ENCODE data around the gene NKRF.

NKRF gene

GRCh38 chrX:119565107-119565663, 41.0 kb downstream of the NKRF start, which contains the start of gene STEEP1:
STEEP1 (minus strand) TSS chrX:119565409; CDS start chrX:119565355, 54 bp downstream.
- Histone ChIP-seq H2BK120ac (ENCODE audit: low read depth, low read length) (no peak within 1 kb of the TSS), H2AK5ac (ENCODE audit: low read depth, low read length) (no peak within 1 kb of the TSS), H3K9me3 (replicated peaks in 1 of 2; ENCODE audit: control insufficient read depth in 2 of 2, insufficient read depth in 1 of 2, low read depth in 1 of 2, low read length in 2 of 2) (no peaks in the 10 kb centered on the region), H4K91ac (ENCODE audit: low read depth, low read length, poor library complexity) (no peak within 1 kb of the TSS), H3K79me1 (ENCODE audit: low read depth, low read length) (no peaks in the 10 kb centered on the region), H3K4me2 (ENCODE audit: insufficient read depth, low read length, poor library complexity, severe bottlenecking) (peak within 1 kb of the TSS; percentile 49), H3K23ac (ENCODE audit: low read depth, low read length, poor library complexity) (no peak within 1 kb of the TSS), H2BK15ac (ENCODE audit: low read length) (no peak within 1 kb of the TSS), H2BK12ac (ENCODE audit: low read length) (no peak within 1 kb of the TSS), H3K18ac (ENCODE audit: low read length) (no peak within 1 kb of the TSS), H3K36me3 (replicated peaks in 1 of 2; ENCODE audit: control insufficient read depth in 2 of 2, insufficient read depth in 2 of 2, low read length in 2 of 2) (peaks cover 0 to 7% of the 10 kb centered on the region in 2 donors), H3K27ac (replicated peaks; ENCODE audit: low read length) (no peak within 1 kb of the TSS), H2BK5ac (ENCODE audit: low read length) (no peak within 1 kb of the TSS), H3K4me1 (ENCODE audit: control insufficient read depth in 2 of 2, insufficient read depth in 1 of 2, low read depth in 1 of 2, low read length in 2 of 2) (peaks cover 0 to 2% of the 10 kb centered on the region in 2 donors), H3K4ac (ENCODE audit: low read length) (no peak within 1 kb of the TSS), H3K14ac (ENCODE audit: low read length) (no peak within 1 kb of the TSS), H4K8ac (ENCODE audit: low read depth, low read length) (no peak within 1 kb of the TSS), H3K4me3 (ENCODE audit: low read length in 2 of 2) (peak within 1 kb of the TSS; percentile 61 to 90), H3K9ac (ENCODE audit: low read depth, low read length, poor library complexity) (peak within 1 kb of the TSS; percentile 81), H3K27me3 (ENCODE audit: control insufficient read depth in 3 of 3, insufficient read depth in 3 of 3, low read depth in 1 of 3, low read length in 3 of 3) (no peaks in the 10 kb centered on the region), H2AFZ (ENCODE audit: low read length) (peak within 1 kb of the TSS; percentile 83)
- DNase-seq (ENCODE audit: low spot score): peak; percentile 75
- WGBS, 2 donors (ENCODE audit: extremely low coverage in 2 of 2, insufficient read length in 2 of 2, insufficient replicate concordance in 1 of 2): no CpG with 5 or more reads among the region's 27 CpGs

DNA sequence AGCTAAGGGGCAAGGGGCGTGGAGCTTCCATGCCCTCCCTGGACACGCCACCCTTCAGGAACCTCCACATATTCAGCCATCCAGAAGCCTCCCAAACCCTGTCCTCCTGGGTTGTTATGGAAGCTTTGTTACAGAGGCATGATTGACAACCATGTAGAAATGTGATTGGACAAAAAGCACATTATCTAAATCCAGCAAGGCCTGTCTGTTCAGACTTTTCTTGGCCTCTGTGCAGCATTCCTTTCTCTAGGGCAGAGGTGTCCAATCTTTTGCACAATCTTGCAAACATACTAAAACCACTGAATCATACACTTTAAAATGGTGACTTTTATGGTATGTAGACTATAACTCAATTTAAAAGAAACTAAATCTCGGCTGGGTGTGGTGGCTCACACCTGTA, 53.7 kb downstream of the NKRF start:
- no peak overlapping the region for H3K4me2 ChIP-seq (ENCODE audit: insufficient read depth, low read length, poor library complexity, severe bottlenecking)
- no peak overlapping the region for H3K4me3 ChIP-seq (ENCODE audit: low read length in 2 of 2)
- no peak overlapping the region for H3K4ac ChIP-seq (ENCODE audit: low read length)
- H3K27ac ChIP-seq (replicated peaks; ENCODE audit: low read length): no peak overlapping the region
- no peak for DNase-seq (ENCODE audit: low spot score)
- H3K14ac ChIP-seq (ENCODE audit: low read length): no peak overlapping the region
- no peak overlapping the region for H4K91ac ChIP-seq (ENCODE audit: low read depth, low read length, poor library complexity)
- H3K36me3 ChIP-seq (replicated peaks in 1 of 2; ENCODE audit: control insufficient read depth in 2 of 2, insufficient read depth in 2 of 2, low read length in 2 of 2): peaks cover 0 to 6% of the 10 kb centered on the region in 2 donors
- H2AK5ac ChIP-seq (ENCODE audit: low read depth, low read length): no peak overlapping the region
- H2BK15ac ChIP-seq (ENCODE audit: low read length): no peak overlapping the region
- no peak overlapping the region for H4K8ac ChIP-seq (ENCODE audit: low read depth, low read length)
- H3K79me1 ChIP-seq (ENCODE audit: low read depth, low read length): no peaks in the 10 kb centered on the region
- no peaks in the 10 kb centered on the region for H3K4me1 ChIP-seq (ENCODE audit: control insufficient read depth in 2 of 2, insufficient read depth in 1 of 2, low read depth in 1 of 2, low read length in 2 of 2)
- no peaks in the 10 kb centered on the region for H3K9me3 ChIP-seq (replicated peaks in 1 of 2; ENCODE audit: control insufficient read depth in 2 of 2, insufficient read depth in 1 of 2, low read depth in 1 of 2, low read length in 2 of 2)
- no peaks in the 10 kb centered on the region for H3K27me3 ChIP-seq (ENCODE audit: control insufficient read depth in 3 of 3, insufficient read depth in 3 of 3, low read depth in 1 of 3, low read length in 3 of 3)
- H2BK120ac ChIP-seq (ENCODE audit: low read depth, low read length): no peak overlapping the region
- H2AFZ ChIP-seq (ENCODE audit: low read length): no peak overlapping the region
- no peak overlapping the region for H3K18ac ChIP-seq (ENCODE audit: low read length)
- H3K9ac ChIP-seq (ENCODE audit: low read depth, low read length, poor library complexity): no peak overlapping the region
- no peak overlapping the region for H2BK12ac ChIP-seq (ENCODE audit: low read length)
- WGBS, 2 donors (ENCODE audit: extremely low coverage in 2 of 2, insufficient read length in 2 of 2, insufficient replicate concordance in 1 of 2): no CpG with 5 or more reads among the region's 3 CpGs
- H2BK5ac ChIP-seq (ENCODE audit: low read length): no peak overlapping the region
- no peak overlapping the region for H3K23ac ChIP-seq (ENCODE audit: low read depth, low read length, poor library complexity)

DNA sequence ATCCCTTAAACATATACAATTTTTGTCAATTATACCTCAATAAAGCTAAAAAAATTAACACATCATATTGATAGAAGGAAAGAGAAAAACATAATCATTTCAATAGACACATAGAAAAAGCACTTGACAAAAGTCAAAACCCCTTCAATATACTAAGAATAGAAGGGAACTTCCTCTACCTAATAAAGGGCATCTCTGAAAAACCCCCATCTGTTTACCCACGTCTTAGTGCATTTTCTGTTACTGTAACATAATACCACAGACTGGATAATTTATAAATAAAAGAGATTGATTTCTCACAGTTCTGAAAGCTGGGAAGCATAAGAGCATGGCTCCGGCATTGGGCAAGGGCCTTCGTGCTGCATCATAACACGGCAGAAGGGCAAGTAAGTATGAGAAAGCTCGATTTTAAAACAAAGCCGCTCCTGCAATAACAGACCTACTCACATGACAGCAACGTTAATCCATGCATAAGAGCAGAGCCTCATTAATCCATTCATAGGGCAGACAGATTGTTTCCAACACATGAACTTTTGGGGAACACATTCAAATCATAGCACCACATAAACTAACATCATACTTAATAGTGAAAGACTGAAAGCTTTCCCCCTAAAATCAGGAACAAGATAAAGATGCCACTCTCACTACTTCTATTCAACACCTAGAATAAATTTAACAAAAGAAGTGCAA, 56.8 kb downstream of the NKRF start:
- Histone ChIP-seq H3K4me2 (ENCODE audit: insufficient read depth, low read length, poor library complexity, severe bottlenecking) (no peak overlapping the region), H3K79me1 (ENCODE audit: low read depth, low read length) (no peaks in the 10 kb centered on the region), H3K4me1 (ENCODE audit: control insufficient read depth in 2 of 2, insufficient read depth in 1 of 2, low read depth in 1 of 2, low read length in 2 of 2) (no peaks in the 10 kb centered on the region), H3K4ac (ENCODE audit: low read length) (no peak overlapping the region), H2BK12ac (ENCODE audit: low read length) (no peak overlapping the region), H3K36me3 (replicated peaks in 1 of 2; ENCODE audit: control insufficient read depth in 2 of 2, insufficient read depth in 2 of 2, low read length in 2 of 2) (no peaks in the 10 kb centered on the region), H3K4me3 (ENCODE audit: low read length in 2 of 2) (no peak overlapping the region), H4K91ac (ENCODE audit: low read depth, low read length, poor library complexity) (no peak overlapping the region), H4K8ac (ENCODE audit: low read depth, low read length) (no peak overlapping the region), H3K9me3 (replicated peaks in 1 of 2; ENCODE audit: control insufficient read depth in 2 of 2, insufficient read depth in 1 of 2, low read depth in 1 of 2, low read length in 2 of 2) (no peaks in the 10 kb centered on the region), H3K18ac (ENCODE audit: low read length) (no peak overlapping the region), H3K27ac (replicated peaks; ENCODE audit: low read length) (no peak overlapping the region), H2BK120ac (ENCODE audit: low read depth, low read length) (no peak overlapping the region), H3K9ac (ENCODE audit: low read depth, low read length, poor library complexity) (no peak overlapping the region), H2AK5ac (ENCODE audit: low read depth, low read length) (no peak overlapping the region), H3K23ac (ENCODE audit: low read depth, low read length, poor library complexity) (no peak overlapping the region), H2BK5ac (ENCODE audit: low read length) (no peak overlapping the region), H2BK15ac (ENCODE audit: low read length) (no peak overlapping the region), H3K14ac (ENCODE audit: low read length) (no peak overlapping the region), H3K27me3 (ENCODE audit: control insufficient read depth in 3 of 3, insufficient read depth in 3 of 3, low read depth in 1 of 3, low read length in 3 of 3) (no peaks in the 10 kb centered on the region), H2AFZ (ENCODE audit: low read length) (no peak overlapping the region)
- WGBS, 2 donors (ENCODE audit: extremely low coverage in 2 of 2, insufficient read length in 2 of 2, insufficient replicate concordance in 1 of 2): no CpG with 5 or more reads among the region's 7 CpGs
- no peak for DNase-seq (ENCODE audit: low spot score)

DNA sequence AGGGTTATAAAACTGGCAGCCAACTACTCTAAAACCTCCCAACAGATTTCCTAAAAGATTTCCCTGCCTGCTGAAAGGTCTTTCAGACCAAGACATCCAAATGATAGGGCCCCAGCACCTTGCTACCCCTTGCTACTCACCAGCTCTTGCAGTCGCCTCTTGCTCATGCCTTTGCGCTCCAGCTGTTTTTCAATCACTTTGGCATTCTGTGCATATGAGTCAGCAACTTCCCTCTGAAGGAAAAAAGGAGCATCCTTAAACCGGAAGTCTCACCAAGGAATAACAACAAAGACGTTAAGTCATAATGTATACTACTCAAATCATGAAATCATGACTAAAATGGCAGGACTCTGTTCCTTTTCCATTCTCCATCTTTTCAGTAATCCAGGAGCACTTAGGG, 65.0 kb downstream of the NKRF start:
- WGBS, 2 donors (ENCODE audit: extremely low coverage in 2 of 2, insufficient read length in 2 of 2, insufficient replicate concordance in 1 of 2): no CpG with 5 or more reads among the region's 4 CpGs
- H3K79me1 ChIP-seq (ENCODE audit: low read depth, low read length): peaks cover 1% of the 10 kb centered on the region
- no peak overlapping the region for H3K4ac ChIP-seq (ENCODE audit: low read length)
- no peak overlapping the region for H3K18ac ChIP-seq (ENCODE audit: low read length)
- H2BK15ac ChIP-seq (ENCODE audit: low read length): no peak overlapping the region
- no peak overlapping the region for H3K9ac ChIP-seq (ENCODE audit: low read depth, low read length, poor library complexity)
- H4K91ac ChIP-seq (ENCODE audit: low read depth, low read length, poor library complexity): no peak overlapping the region
- H3K27ac ChIP-seq (replicated peaks; ENCODE audit: low read length): no peak overlapping the region
- H2BK12ac ChIP-seq (ENCODE audit: low read length): no peak overlapping the region
- H2AFZ ChIP-seq (ENCODE audit: low read length): no peak overlapping the region
- H3K4me1 ChIP-seq (ENCODE audit: control insufficient read depth in 2 of 2, insufficient read depth in 1 of 2, low read depth in 1 of 2, low read length in 2 of 2): no peaks in the 10 kb centered on the region
- H3K23ac ChIP-seq (ENCODE audit: low read depth, low read length, poor library complexity): no peak overlapping the region
- H2BK120ac ChIP-seq (ENCODE audit: low read depth, low read length): no peak overlapping the region
- peaks cover 0 to 9% of the 10 kb centered on the region in 2 donors for H3K36me3 ChIP-seq (replicated peaks in 1 of 2; ENCODE audit: control insufficient read depth in 2 of 2, insufficient read depth in 2 of 2, low read length in 2 of 2)
- no peak overlapping the region for H3K14ac ChIP-seq (ENCODE audit: low read length)
- no peak overlapping the region for H3K4me3 ChIP-seq (ENCODE audit: low read length in 2 of 2)
- H2AK5ac ChIP-seq (ENCODE audit: low read depth, low read length): no peak overlapping the region
- H3K27me3 ChIP-seq (ENCODE audit: control insufficient read depth in 3 of 3, insufficient read depth in 3 of 3, low read depth in 1 of 3, low read length in 3 of 3): no peaks in the 10 kb centered on the region
- no peak for DNase-seq (ENCODE audit: low spot score)
- no peak overlapping the region for H3K4me2 ChIP-seq (ENCODE audit: insufficient read depth, low read length, poor library complexity, severe bottlenecking)
- no peak overlapping the region for H4K8ac ChIP-seq (ENCODE audit: low read depth, low read length)
- H2BK5ac ChIP-seq (ENCODE audit: low read length): no peak overlapping the region
- no peaks in the 10 kb centered on the region for H3K9me3 ChIP-seq (replicated peaks in 1 of 2; ENCODE audit: control insufficient read depth in 2 of 2, insufficient read depth in 1 of 2, low read depth in 1 of 2, low read length in 2 of 2)

Data from neuronal stem cell (in vitro differentiated cells).